HG02970 (cell line): Measurements from ENCODE around the gene TMEM253.

Experiments
- ATAC-seq: cut with Tn5 transposase; IDR thresholded peaks from one replicate; pipeline ENCODE4 v1.9.1; 2021; ENCODE audit warnings: mild to moderate bottlenecking, moderate library complexity, moderate number of reproducible peaks; ENCODE audit not compliant: unreplicated experiment, low FRiP score

TMEM253 gene

DNA sequence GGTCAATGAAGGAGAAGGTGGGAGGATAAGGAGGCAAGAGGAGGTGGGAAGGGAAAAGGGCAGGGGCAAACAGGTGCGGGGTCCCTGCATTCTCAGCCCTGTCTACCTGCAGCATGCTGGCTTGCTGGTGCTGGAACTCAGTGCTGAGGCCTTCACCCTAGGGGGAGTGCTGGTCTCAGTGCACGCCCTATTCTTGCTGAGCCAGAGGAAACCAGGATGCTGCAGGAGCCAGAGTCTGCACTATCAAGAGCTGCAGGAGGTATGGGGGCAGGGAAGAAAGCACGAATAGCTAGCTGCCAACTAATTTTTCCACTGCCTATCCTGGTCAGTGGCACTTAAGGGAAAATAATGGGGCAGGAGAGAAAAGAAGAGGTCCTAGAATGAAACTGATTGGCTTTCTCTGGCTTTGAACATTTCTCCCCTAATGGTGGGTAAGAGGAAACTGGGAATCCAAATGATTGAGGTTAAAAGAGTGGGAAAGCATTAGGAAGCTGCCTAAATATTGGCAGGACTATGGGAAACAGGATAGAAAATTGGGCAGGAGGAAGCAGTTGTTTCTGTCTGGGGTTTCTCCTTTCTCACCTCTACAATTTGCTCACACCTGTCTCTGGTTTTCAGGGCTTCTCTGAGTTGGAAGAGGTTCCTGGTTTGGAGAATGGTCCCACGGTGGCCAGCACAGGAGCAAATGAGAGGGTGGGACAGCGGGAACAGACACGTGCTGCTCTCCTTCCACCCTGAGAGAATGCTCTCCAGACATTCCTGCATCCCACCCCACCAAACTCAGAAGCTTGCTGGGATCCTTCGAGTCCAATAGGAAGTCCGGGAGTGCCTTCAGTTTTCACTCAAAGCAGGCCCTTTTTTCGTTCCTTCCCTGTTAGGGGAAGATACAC, 1.9 kb downstream of the TMEM253 start:
- no peak for ATAC-seq

- ATAC-seq = no peak
These were observed 2.5 kb downstream of the TMEM253 start for GRCh38 chr14:21103411-21103709.

- ATAC-seq = peak; percentile 88
These were observed 3.0 kb downstream of the TMEM253 start for GRCh38 chr14:21103710-21104447.

DNA sequence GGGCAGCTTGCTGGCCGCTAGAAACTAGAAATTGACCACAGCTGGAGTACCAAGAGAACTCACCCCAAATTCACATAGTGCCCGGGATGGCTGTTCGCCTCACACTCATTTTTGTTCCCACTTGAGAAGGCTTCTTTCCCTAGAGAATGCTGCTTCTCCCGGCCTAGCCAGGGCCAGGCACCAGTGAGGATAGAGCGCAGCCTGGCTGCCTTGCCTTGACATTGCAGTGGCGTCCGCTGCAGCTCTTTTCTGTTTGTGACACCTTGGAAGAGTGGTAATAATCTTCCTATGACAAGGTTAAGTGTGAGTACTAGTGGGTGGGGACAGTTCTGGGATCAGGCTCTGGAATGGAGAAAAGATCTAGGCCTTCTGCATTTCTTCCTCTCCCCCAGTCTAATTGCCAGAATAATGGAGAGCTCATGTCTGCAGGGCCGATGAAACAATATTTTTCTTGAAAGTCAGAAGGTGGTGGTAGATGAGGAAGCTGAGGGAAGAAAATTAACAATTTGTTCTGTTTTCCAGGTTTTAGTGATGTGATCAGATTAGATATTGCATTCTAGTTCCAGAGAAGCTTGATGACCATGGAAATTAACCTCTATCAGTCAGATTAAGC, 3.7 kb downstream of the TMEM253 start:
- ATAC-seq = peak; percentile 27

DNA sequence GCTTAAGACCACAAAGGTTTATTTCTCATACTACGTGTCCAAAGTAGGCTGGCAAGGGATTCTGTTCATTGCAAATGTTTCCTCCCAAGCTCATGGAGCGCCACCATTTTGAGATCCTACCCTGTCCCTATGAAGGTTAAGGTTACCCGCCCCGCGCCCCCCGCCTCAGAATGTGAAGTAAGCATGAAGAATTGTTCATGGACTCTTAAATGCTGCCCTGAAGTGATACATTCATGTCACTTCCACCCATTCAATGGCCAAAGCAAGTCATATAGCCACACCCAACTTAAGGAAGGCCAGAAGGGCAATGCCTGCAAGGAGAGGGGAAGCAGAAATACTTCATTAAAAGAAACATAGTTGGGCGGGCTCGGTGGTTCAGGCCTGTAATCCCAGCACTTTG, 4.2 kb downstream of the TMEM253 start:
- no peak for ATAC-seq

- no peak for ATAC-seq
These were observed 5.3 kb downstream of the TMEM253 start for GRCh38 chr14:21106176-21106497.

DNA sequence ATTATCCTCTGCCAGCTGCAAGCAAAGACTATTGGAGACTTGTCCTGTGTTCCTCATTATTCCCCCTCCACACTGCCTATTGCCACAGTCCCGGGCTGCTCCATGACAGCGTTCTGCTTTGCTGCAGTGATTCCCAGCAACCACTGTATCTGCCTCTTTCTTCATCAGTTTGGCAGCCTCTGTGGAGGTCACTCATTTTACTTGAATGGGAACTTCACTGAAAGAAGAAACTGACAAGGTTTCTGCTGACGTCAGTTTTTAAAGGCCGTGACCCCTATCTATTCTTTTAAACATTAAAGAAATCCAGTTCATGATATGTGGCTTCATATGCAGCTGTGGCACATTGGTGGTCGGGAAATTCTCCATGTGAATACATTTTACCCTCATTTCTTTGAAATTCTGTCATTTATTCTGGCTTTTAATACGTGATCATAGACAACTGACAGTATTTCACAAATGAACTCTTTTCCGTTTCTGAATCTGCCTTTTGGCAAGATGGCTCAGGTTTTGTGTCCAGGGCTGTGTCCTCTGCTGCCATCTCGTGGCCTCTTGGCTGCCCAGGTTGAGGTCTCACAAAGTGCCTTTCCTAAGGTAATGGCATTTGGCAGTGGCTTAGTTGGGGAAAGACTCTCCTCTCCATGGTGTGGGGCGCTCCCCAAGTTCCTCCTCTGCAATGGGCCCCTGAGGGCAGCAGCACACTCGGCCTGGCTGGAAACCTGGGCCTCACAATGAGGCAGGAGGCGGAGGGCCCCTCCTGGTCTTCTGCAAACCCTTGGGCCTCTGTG, 5.8 kb downstream of the TMEM253 start:
- no peak for ATAC-seq

DNA sequence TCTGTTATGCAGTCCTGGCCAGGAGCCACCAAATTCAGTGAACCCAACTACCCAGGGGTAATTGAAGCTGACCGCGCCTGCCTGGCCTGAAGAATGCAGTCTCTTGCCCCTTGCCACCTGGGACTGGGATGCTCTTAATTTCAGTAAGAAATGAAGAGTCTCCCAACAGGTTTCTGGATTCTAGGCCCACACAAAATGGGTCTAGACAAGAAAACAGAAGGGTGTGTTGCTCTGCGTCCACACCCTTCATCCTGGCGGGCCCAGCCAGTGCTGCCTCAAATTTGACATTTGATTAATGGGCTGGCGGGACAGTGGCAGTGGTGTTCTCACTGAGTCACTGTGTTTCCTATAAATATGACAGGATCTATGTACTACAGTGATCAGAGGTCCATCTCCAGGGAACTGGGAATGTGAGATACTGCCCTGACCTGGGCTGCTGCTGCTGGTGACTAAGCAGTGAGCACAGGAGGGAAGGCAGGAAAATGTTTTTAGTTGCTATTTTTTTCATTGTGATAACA, 6.5 kb downstream of the TMEM253 start:
- ATAC-seq = no peak

DNA sequence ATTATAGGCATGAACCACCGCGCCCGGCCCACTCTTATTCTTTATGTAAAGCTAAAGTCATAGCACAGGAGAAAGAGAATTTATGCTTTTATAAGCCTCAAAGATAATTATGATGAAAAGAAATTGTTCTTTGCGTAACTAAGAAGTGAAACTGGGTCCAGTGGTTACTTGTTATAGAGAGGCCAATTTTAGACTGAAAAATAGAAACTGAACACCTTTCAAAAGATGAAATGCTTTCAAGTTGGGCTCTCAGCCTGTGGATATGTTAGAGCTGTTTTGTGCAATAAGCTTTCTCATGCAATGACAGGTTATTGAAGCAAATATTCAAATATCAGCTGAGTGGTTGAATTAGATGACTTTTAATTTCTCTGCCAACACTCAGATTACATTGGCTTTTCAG, 7.9 kb downstream of the TMEM253 start:
- ATAC-seq = no peak

DNA sequence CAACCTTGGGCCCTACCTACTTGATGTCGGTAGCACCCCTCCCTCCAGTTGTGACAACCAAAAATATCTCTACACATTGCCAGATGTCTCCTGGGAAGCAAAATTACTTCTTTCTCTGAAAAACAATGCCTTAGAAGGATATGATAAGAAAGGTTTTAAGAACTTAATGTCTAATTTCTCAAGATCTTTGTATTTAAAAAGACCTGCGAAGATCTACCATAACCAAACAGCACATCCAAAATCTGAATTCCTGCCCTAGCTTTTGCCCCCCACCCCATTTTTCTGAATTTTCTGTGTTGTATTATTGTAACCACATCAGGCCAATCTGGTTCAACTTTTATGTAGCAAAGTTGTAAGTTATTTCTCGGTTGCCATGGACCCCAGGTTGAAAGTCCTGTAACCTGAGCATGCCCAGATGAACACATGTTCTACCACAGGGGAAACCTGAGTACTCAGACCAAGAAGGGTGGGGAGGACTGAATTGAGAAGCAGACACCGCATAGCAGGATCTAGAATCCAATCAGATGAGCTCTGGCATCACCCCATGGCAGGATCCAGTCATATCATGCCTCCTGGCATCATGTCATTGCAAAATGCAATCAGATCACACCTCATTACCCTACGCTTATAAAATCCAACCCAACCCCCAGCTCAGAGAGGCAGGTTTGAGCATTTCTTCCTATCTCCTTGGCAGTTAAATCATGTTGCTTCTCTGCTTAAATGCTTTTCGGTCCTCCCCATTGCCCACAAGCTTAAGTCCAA, 8.7 kb downstream of the TMEM253 start:
- ATAC-seq = no peak

- ATAC-seq = no peak
These were observed 11.4 kb downstream of the TMEM253 start for GRCh38 chr14:21112255-21112654.

GRCh38 chr14:21113369-21113768, 12.5 kb downstream of the TMEM253 start:
- ATAC-seq = no peak

DNA sequence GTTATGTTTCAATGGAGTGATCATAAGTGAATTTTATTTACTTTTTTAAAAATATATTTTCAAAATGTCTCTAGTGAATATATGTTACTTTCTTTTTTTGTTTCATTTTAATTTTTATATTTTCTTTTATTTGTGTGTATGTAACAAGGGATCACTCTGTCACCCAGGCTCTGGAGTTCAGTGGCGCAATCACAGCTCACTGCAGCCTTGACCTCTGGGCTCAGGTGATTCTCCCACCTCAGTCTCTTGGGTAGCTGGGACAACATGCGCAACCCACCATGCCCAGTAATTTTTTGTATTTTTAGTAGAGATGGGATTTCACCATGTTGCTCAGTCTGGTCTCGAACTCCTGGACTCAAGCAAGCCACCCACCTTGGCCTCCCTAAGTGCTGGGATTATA, 18.1 kb downstream of the TMEM253 start:
- no peak for ATAC-seq

GRCh38 chr14:21120686-21121085, 19.8 kb downstream of the TMEM253 start:
- ATAC-seq = no peak

DNA sequence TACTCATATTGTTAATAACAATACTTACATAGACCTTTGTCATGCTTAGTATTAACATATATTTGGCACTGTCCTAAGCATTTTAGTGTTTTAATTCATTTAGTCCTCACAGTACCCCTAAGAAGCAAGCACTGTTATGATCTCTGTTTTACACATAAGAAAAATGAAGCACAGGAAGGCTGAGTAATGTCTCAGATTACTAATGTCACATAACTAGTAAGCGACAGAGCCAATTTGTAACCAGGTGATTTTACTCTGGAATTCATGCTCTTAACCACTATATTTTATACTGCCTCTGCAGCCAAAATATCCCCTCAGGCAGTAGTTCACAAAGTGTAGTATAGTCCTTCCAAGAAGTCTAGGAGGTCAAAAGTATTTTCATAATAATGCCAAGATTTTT, 20.3 kb downstream of the TMEM253 start:
- no peak for ATAC-seq

DNA sequence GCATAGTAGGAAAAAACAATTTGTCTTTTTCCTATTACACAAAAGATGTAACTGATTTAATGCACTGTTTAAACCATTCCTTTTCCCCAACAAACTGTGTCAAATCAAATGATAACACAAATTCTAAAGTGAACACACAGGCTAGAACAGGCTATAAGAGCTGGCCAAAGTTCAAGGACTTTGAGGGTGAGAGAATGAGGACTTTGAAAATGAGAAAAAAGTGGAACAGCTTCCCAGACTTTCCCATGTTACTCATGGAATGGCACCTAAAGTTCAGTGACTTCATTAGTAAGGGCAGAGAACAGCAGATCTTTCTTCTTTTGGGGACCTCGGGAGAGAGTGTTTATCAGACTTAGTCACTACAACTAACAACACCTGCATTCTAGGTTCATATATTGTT, 22.6 kb downstream of the TMEM253 start:
- no peak for ATAC-seq

DNA sequence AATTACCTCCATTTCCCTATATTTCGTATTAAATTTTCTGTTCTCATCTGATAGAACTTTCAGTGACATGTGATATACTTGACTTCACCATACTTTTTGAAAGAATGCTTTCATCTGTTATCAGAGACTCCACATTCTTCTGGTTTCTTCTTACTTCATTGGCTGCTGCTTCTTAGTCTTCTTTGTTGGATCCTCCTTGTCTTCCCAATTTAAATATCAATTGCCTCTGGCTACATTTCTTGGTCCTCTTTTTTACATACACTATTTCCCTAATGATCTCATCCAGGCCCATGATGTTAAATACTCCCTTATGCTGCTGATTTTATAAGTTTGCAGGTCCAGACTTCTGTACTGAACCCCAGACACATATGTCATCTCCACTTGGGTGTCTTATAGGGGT, 33.0 kb downstream of the TMEM253 start:
- no peak for ATAC-seq

GRCh38 chr14:21136024-21136423, 35.2 kb downstream of the TMEM253 start:
- ATAC-seq = no peak

GRCh38 chr14:21142357-21142756, 41.5 kb downstream of the TMEM253 start:
- ATAC-seq = no peak

DNA sequence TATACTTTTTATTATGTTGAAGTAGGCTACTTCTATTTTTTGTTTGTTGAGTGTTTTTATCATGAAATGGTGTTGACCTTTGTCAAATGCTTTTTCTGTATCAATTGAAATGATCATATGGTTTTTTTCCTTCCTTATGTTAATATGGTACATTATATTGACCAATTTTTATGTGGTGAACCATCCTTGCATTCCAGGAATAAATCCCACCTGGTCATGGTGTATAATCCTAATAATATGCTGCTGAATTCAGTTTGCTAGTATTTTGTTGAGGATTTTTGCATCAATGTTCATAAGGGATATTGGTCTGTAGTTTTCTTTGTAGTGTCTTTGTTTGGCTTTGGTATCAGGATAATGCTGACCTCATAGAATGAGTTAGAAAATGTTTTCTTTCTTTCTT, 44.6 kb downstream of the TMEM253 start:
- ATAC-seq = no peak
